ENCODE measurements around the gene DHX29. TPM values are rescaled to one million over a fixed set of nuclear protein-coding genes. Genes with fewer than 3 reads are reported as not detected.

DHX29 gene
- total RNA-seq, 1 experiment from 2014 or later: 30.1 TPM

GRCh38 chr5:55333017-55333416 lies 25.5 kb upstream of the DHX29 start:
- no TSS peak for BruUV-seq (replicated peaks)
- ChIA-PET POLR2A (no interaction called here), CTCF (no interaction called here)
- TF ChIP-seq SIN3A (IDR thresholded peaks at IDR 0.05; ENCODE audit: borderline replicate concordance, insufficient read depth, low read depth, low read length) (no peak), POLR2AphosphoS5 (IDR thresholded peaks at IDR 0.05; ENCODE audit: low read depth, low read length) (no peak), REST (IDR thresholded peaks at IDR 0.05; ENCODE audit: insufficient read depth in 1 of 2, low read depth in 2 of 2, low read length in 1 of 2) (no peak), CTCF (IDR thresholded peaks at IDR 0.05) (no peak), TCF7L2 (IDR thresholded peaks at IDR 0.05; ENCODE audit: low read depth, low read length) (no peak)
- no peak overlapping the region for H3K4me3 ChIP-seq (ENCODE audit: low read depth in 2 of 2, low read length in 2 of 2)
- no peaks in the 10 kb centered on the region for H3K4me1 ChIP-seq (ENCODE audit: control insufficient read depth, insufficient read depth, low read length)
- H3K27me3 ChIP-seq (ENCODE audit: control insufficient read depth, insufficient read depth, low read length): no peaks in the 10 kb centered on the region
- H3K27ac ChIP-seq (ENCODE audit: low read length): no peak overlapping the region
- DNase-seq (ENCODE audit: low read depth, low spot score): no peak
- no peak for ATAC-seq
- intact Hi-C loops (cut with micrococcal nuclease; ENCODE audit: unreplicated experiment) (no loop called here), in situ Hi-C loops (cut with HindIII; ENCODE audit: low pct_unique_long_range_greater_than_20kb, low sequenced_read_pairs) (no loop called here)
- H3K9me3 ChIP-seq (ENCODE audit: control insufficient read depth, insufficient read depth, low read depth, low read length): no peaks in the 10 kb centered on the region
- peaks cover 10% of the 10 kb centered on the region for H3K36me3 ChIP-seq (ENCODE audit: control insufficient read depth, insufficient read depth, low read length)

- in situ Hi-C loops (cut with HindIII; ENCODE audit: low pct_unique_long_range_greater_than_20kb, low sequenced_read_pairs) (no loop called here), intact Hi-C loops (cut with micrococcal nuclease; ENCODE audit: unreplicated experiment) (no loop called here)
- ChIA-PET CTCF (no interaction called here), POLR2A (no interaction called here)
- H3K36me3 ChIP-seq (ENCODE audit: control insufficient read depth, insufficient read depth, low read length): peaks cover 9% of the 10 kb centered on the region
- no peak for ATAC-seq
- no peaks in the 10 kb centered on the region for H3K9me3 ChIP-seq (ENCODE audit: control insufficient read depth, insufficient read depth, low read depth, low read length)
- no peak for DNase-seq (ENCODE audit: low read depth, low spot score)
- no peak overlapping the region for H3K27ac ChIP-seq (ENCODE audit: low read length)
- TF ChIP-seq POLR2AphosphoS5 (IDR thresholded peaks at IDR 0.05; ENCODE audit: low read depth, low read length) (no peak), TCF7L2 (IDR thresholded peaks at IDR 0.05; ENCODE audit: low read depth, low read length) (no peak), SIN3A (IDR thresholded peaks at IDR 0.05; ENCODE audit: borderline replicate concordance, insufficient read depth, low read depth, low read length) (no peak), REST (IDR thresholded peaks at IDR 0.05; ENCODE audit: insufficient read depth in 1 of 2, low read depth in 2 of 2, low read length in 1 of 2) (no peak), CTCF (IDR thresholded peaks at IDR 0.05) (no peak)
- H3K4me3 ChIP-seq (ENCODE audit: low read depth in 2 of 2, low read length in 2 of 2): no peak overlapping the region
- H3K4me1 ChIP-seq (ENCODE audit: control insufficient read depth, insufficient read depth, low read length): no peaks in the 10 kb centered on the region
- BruUV-seq (replicated peaks): no TSS peak
- no peaks in the 10 kb centered on the region for H3K27me3 ChIP-seq (ENCODE audit: control insufficient read depth, insufficient read depth, low read length)
Observed at GRCh38 chr5:55331321-55331720, 23.8 kb upstream of the DHX29 start.

Measured in Panc1 (cell line).